DOHH2 (cell line): ENCODE results near the gene CKAP2.
"Not testable (repeated sequence)": the region's sequence is repeated elsewhere in the genome, so short reads cannot be mapped to it uniquely, and the experiment has no call there.

Experiments
- H3F3A ChIP-seq: fragments of 200-600 bp; sonication (generic), shearing (Covaris generic); 2 replicates; pipeline ENCODE4 v1.6.0; 2016; ENCODE audit warnings: antibody characterized with exemption, mild to moderate bottlenecking; ENCODE audit not compliant: control insufficient read depth, insufficient read depth
- H3K27ac ChIP-seq: fragments of 200-600 bp; sonication (generic); 2 replicates; pipeline ENCODE4 v1.5.1; 2014; ENCODE audit warnings: low read depth, mild to moderate bottlenecking, low read length, moderate library complexity
- H3K27me3 ChIP-seq: fragments of 200-600 bp; sonication (generic); 2 replicates; pipeline ENCODE4 v1.6.1; 2014; ENCODE audit warnings: mild to moderate bottlenecking, low read length, mixed read lengths; ENCODE audit not compliant: control insufficient read depth
- H3K36me3 ChIP-seq: fragments of 200-600 bp; sonication (generic); 2 replicates; pipeline ENCODE4 v1.6.1; 2014; ENCODE audit warnings: mild to moderate bottlenecking, low read length, moderate library complexity, mixed read lengths; ENCODE audit not compliant: control insufficient read depth
- H3K4me1 ChIP-seq: fragments of 200-600 bp; sonication (generic); 2 replicates; pipeline ENCODE4 v1.6.1; 2014; ENCODE audit warnings: mild to moderate bottlenecking, low read length, mixed read lengths; ENCODE audit not compliant: control insufficient read depth
- H3K4me2 ChIP-seq: fragments of 200-600 bp; sonication (generic); 2 replicates; pipeline ENCODE4 v1.6.0; 2014; ENCODE audit warnings: mild to moderate bottlenecking, low read length, moderate library complexity
- H3K4me3 ChIP-seq: fragments of 200-600 bp; sonication (generic); 2 replicates; pipeline ENCODE4 v1.5.1; 2014; ENCODE audit warnings: mild to moderate bottlenecking, low read length, mixed read lengths
- H3K79me2 ChIP-seq: fragments of 200-600 bp; sonication (generic); 2 replicates; pipeline ENCODE4 v1.6.1; 2014; ENCODE audit warnings: mild to moderate bottlenecking, low read length, mixed read lengths; ENCODE audit not compliant: control insufficient read depth
- H3K9me2 ChIP-seq: fragments of 200-600 bp; sonication (generic); replicated peaks from 2 replicates; pipeline ENCODE4 v1.6.1; 2014; ENCODE audit warnings: mild to moderate bottlenecking, low read length, mixed read lengths; ENCODE audit not compliant: control insufficient read depth
- H3K9me3 ChIP-seq: fragments of 200-600 bp; sonication (generic); 2 replicates; pipeline ENCODE4 v1.6.1; 2014; ENCODE audit warnings: antibody characterized with exemption, low read length, mixed read lengths; ENCODE audit not compliant: control insufficient read depth, insufficient read depth
- H4K20me1 ChIP-seq: fragments of 200-600 bp; sonication (generic); 2 replicates; pipeline ENCODE4 v1.6.0; 2014; ENCODE audit warnings: low read depth, mild to moderate bottlenecking, antibody characterized with exemption, low read length, moderate library complexity; ENCODE audit not compliant: control insufficient read depth, insufficient read depth
- CTCF ChIP-seq: fragments of 200-600 bp; sonication (generic); IDR thresholded peaks from one replicate; pipeline ENCODE4 v1.5.1; 2014; ENCODE audit warnings: antibody characterized with exemption, mild to moderate bottlenecking, low read depth, low read length; ENCODE audit not compliant: poor library complexity, severe bottlenecking
- EZH2phosphoT487 ChIP-seq: fragments of 200-600 bp; sonication (generic); IDR thresholded peaks from 2 replicates; pipeline ENCODE4 v1.6.1; 2017; ENCODE audit warnings: borderline replicate concordance, mild to moderate bottlenecking, antibody characterized with exemption, low read length, moderate library complexity, mixed read lengths

Gene CKAP2

GRCh38 chr13:52408071-52408658 is 47.1 kb upstream of the CKAP2 start:
- H3K9me2 ChIP-seq, H3K4me3 ChIP-seq, H3K79me2 ChIP-seq, H3K4me1 ChIP-seq, H3K27ac ChIP-seq, H3K9me3 ChIP-seq, H3F3A ChIP-seq, H4K20me1 ChIP-seq, H3K4me2 ChIP-seq: not testable (repeated sequence)
- peaks cover 14% of the 10 kb centered on the region for H3K36me3 ChIP-seq
- H3K27me3 ChIP-seq = peaks cover 14% of the 10 kb centered on the region

- H3K79me2 ChIP-seq = no peaks in the 10 kb centered on the region
- H3K9me2 ChIP-seq = no peaks in the 10 kb centered on the region
- H3F3A ChIP-seq = no peaks in the 10 kb centered on the region
- H3K4me1 ChIP-seq = no peaks in the 10 kb centered on the region
- peaks cover 43% of the 10 kb centered on the region for H3K36me3 ChIP-seq
- H3K27ac ChIP-seq = no peak overlapping the region
- no peaks in the 10 kb centered on the region for H4K20me1 ChIP-seq
- H3K4me2 ChIP-seq = no peak overlapping the region
- no peak overlapping the region for H3K4me3 ChIP-seq
- H3K9me3 ChIP-seq = no peaks in the 10 kb centered on the region
- TF ChIP-seq CTCF (no peak), EZH2phosphoT487 (no peak)
- H3K27me3 ChIP-seq = no peaks in the 10 kb centered on the region; the same call in 1 of the 2 replicates
These were observed 43.6 kb upstream of the CKAP2 start for GRCh38 chr13:52411629-52412028.

GRCh38 chr13:52412128-52412527 is 43.1 kb upstream of the CKAP2 start:
- H3K79me2 ChIP-seq = no peaks in the 10 kb centered on the region
- TF ChIP-seq CTCF = no peak
- TF ChIP-seq EZH2phosphoT487 = no peak
- H3K4me1 ChIP-seq = no peaks in the 10 kb centered on the region
- no peaks in the 10 kb centered on the region for H3F3A ChIP-seq
- H3K4me3 ChIP-seq = no peak overlapping the region
- H3K9me2 ChIP-seq = no peaks in the 10 kb centered on the region
- no peaks in the 10 kb centered on the region for H3K9me3 ChIP-seq
- H4K20me1 ChIP-seq = no peaks in the 10 kb centered on the region
- H3K27me3 ChIP-seq = no peaks in the 10 kb centered on the region
- H3K27ac ChIP-seq = no peak overlapping the region
- peaks cover 47% of the 10 kb centered on the region for H3K36me3 ChIP-seq
- no peak overlapping the region for H3K4me2 ChIP-seq

GRCh38 chr13:52414051-52414450 is 41.2 kb upstream of the CKAP2 start:
- H3K9me3 ChIP-seq = no peaks in the 10 kb centered on the region
- H3K27me3 ChIP-seq = no peaks in the 10 kb centered on the region
- H3K4me1 ChIP-seq = no peaks in the 10 kb centered on the region
- H4K20me1 ChIP-seq = no peaks in the 10 kb centered on the region
- H3F3A ChIP-seq = no peaks in the 10 kb centered on the region
- no peaks in the 10 kb centered on the region for H3K79me2 ChIP-seq
- peaks cover 55% of the 10 kb centered on the region for H3K36me3 ChIP-seq
- no peak overlapping the region for H3K4me2 ChIP-seq
- H3K4me3 ChIP-seq = no peak overlapping the region
- TF ChIP-seq CTCF (no peak), EZH2phosphoT487 (no peak)
- no peak overlapping the region for H3K27ac ChIP-seq
- no peaks in the 10 kb centered on the region for H3K9me2 ChIP-seq
